HG02642 (cell line): Measurements from ENCODE around the gene SMU1.
"Not testable (repeated sequence)": the region's sequence is repeated elsewhere in the genome, so short reads cannot be mapped to it uniquely, and the experiment has no call there.

Experiments
- ATAC-seq: cut with Tn5 transposase; IDR thresholded peaks from one replicate; pipeline ENCODE4 v1.9.1; 2021; ENCODE audit warnings: mild to moderate bottlenecking; ENCODE audit not compliant: unreplicated experiment, poor library complexity

The SMU1 gene

GRCh38 chr9:33022303-33022702 is 54.2 kb downstream of the SMU1 start:
- no peak for ATAC-seq

- ATAC-seq, result no peak
Observed at GRCh38 chr9:33019797-33020196, 56.7 kb downstream of the SMU1 start.

- ATAC-seq, result peak; percentile 66
Observed at GRCh38 chr9:33017283-33018041, 59.0 kb downstream of the SMU1 start.

GRCh38 chr9:33014665-33015014 is 61.8 kb downstream of the SMU1 start:
- ATAC-seq, result no peak

- no peak for ATAC-seq
Observed at GRCh38 chr9:33013962-33014664, 62.4 kb downstream of the SMU1 start.

- ATAC-seq, result no peak
Observed at GRCh38 chr9:33012328-33013069, 64.0 kb downstream of the SMU1 start.

GRCh38 chr9:33011831-33012230 is 64.6 kb downstream of the SMU1 start:
- ATAC-seq, result no peak

- no peak for ATAC-seq
Observed at GRCh38 chr9:33007755-33008154, 68.7 kb downstream of the SMU1 start.

GRCh38 chr9:33005335-33005734 is 71.1 kb downstream of the SMU1 start:
- ATAC-seq, result not testable (repeated sequence)

- ATAC-seq, result peak; percentile 1
Observed at GRCh38 chr9:33000682-33001055, 75.8 kb downstream of the SMU1 start.

- ATAC-seq, result no peak
Observed at GRCh38 chr9:32992595-32993238, 83.8 kb downstream of the SMU1 start.

GRCh38 chr9:32991897-32992594 is 84.4 kb downstream of the SMU1 start:
- ATAC-seq, result no peak
